HG02870 (cell line): ENCODE data around the gene ZNF839.
A peak's percentile ranks its signal among the peaks of the same experiment; 100 is the strongest.
"Not testable (repeated sequence)": the region's sequence is repeated elsewhere in the genome, so short reads cannot be mapped to it uniquely, and the experiment has no call there.

Experiments used
- ATAC-seq: cut with Tn5 transposase; IDR thresholded peaks from one replicate; pipeline ENCODE4 v1.9.1; 2021; ENCODE audit warnings: mild to moderate bottlenecking, moderate library complexity; ENCODE audit not compliant: unreplicated experiment

ZNF839 gene

DNA sequence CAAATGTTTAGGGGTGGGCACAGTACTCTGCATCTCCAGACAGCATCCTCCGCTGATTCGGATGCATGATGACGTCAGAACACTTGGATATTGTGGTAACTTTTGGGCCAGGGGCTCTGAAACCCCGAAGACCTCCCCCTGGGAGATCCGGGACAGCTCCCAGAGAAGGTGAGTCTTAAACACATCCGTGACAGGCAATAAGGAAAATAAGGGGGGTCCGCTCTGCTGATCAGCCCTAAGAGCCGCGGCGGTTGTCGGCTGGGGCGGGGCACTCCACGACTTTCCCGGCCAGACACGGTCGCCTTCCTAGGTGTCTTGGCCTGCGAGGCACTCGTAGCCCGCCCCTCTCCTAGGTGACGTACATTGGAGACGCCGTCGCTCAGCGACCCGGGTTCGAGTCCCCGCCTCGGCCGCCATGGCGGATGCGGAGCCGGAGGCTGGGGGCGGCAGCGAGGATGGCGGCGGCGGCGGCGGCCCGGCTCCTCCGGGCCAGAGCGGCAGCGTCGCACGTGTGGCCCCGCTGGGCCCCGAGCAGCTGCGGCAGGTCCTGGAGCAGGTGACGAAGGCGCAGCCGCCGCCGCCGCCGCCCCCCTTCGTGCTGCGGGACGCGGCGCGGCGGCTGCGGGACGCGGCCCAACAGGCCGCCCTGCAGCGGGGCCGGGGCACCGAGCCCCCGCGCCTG is at the start of gene ZNF839:
Gene ZNF839 (plus strand): TSS at position 396 of the 682 bp plus-strand sequence. CDS start 20 bp downstream, at position 416.
- peak; percentile 58 for ATAC-seq

GRCh38 chr14:102272392-102272791 is 47.2 kb upstream of the ZNF839 start:
- ATAC-seq: no peak

GRCh38 chr14:102275866-102276265 is 43.7 kb upstream of the ZNF839 start:
- no peak for ATAC-seq

- no peak for ATAC-seq
Measured at GRCh38 chr14:102277874-102278630, 41.5 kb upstream of the ZNF839 start.

GRCh38 chr14:102278631-102278935 is 41.0 kb upstream of the ZNF839 start:
- no peak for ATAC-seq

- no peak for ATAC-seq
Measured at GRCh38 chr14:102279282-102279681, 40.3 kb upstream of the ZNF839 start.

GRCh38 chr14:102279688-102280348 is 39.7 kb upstream of the ZNF839 start:
- no peak for ATAC-seq

GRCh38 chr14:102280376-102280962 is 39.1 kb upstream of the ZNF839 start:
- ATAC-seq: no peak

- no peak for ATAC-seq
Measured at GRCh38 chr14:102282751-102283465, 36.6 kb upstream of the ZNF839 start.

- ATAC-seq: no peak
Measured at GRCh38 chr14:102283631-102284129, 35.9 kb upstream of the ZNF839 start.

- no peak for ATAC-seq
Measured at GRCh38 chr14:102285106-102285505, 34.4 kb upstream of the ZNF839 start.

DNA sequence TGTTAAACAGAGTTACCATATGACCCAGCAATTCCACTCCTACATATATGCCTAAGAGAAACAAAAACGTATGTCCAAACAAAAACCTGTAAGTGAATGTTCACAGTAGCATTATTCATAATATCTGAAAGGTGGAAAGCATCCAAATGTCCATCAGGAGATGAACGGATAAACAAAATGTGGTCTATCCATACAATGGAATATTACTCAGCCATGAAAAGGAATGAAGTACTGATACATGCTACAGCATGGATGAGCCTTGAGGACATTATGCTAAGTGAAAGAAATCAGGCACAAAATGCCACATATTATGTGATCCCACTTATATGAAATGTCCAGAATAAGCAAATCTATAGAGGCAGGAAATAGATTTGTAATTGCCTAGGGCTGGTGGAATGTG is 31.4 kb upstream of the ZNF839 start:
- ATAC-seq: no peak

DNA sequence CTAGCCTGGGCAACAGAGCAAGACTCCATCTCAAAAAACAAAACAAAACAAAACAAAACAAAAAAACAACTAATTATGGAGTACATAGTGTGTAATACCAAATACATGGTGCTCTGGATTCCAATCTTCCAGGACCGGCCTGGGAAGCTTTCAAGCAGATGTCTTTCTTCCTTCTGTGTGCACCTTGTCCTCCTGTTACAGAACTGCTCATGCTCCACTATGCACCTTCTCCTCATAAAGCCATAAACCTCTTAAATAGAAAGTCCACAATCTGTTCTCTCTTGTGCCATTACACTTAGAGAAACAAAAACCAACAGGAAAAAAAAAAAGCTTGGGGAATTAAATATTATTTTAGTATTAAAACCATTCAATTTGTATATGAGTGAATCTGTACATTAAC is 27.1 kb upstream of the ZNF839 start:
- ATAC-seq: no peak

- ATAC-seq: no peak
Measured at GRCh38 chr14:102293781-102294180, 25.8 kb upstream of the ZNF839 start.

GRCh38 chr14:102295270-102295669 is 24.3 kb upstream of the ZNF839 start:
- no peak for ATAC-seq

DNA sequence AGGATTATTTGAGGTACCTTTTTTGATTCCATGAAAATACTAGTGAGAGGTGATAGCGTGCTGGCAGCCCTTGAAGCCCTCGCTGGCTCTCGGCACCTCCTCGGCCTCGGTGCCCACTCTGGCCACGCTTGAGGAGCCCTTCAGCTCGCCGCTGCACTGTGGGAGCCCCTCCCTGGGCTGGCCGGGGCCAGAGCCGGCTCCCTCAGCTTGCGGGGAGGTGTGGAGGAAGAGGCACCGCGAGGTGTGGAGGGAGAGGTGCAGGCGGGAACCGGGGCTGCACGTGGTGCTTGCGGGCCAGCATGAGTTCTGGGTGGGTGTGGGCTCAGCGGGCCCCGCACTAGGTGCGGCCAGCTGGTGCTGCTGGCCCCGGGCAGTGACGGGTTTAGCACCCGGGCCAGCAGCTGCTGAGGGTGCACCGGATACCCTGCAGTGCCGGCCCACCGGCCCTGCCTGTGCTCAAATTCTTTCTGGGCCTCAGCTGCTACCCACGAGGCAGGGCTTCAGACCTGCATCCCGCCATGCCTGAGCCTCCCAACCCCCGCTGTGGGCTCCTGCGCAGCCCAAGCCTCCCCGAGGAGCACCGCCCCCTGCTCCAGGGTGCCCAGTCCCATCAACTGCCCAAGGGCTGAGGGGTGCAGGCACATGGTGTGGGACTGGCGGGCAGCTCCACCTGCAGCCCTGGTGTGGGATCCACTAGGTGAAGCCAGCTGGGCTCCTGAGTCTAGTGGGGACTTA is 21.9 kb upstream of the ZNF839 start:
- no peak for ATAC-seq

GRCh38 chr14:102298303-102299070 is 21.1 kb upstream of the ZNF839 start:
- not testable (repeated sequence) for ATAC-seq

- no peak for ATAC-seq
Measured at GRCh38 chr14:102303664-102304063, 15.9 kb upstream of the ZNF839 start.
